ENCODE results near the gene ROS1.

DNA sequence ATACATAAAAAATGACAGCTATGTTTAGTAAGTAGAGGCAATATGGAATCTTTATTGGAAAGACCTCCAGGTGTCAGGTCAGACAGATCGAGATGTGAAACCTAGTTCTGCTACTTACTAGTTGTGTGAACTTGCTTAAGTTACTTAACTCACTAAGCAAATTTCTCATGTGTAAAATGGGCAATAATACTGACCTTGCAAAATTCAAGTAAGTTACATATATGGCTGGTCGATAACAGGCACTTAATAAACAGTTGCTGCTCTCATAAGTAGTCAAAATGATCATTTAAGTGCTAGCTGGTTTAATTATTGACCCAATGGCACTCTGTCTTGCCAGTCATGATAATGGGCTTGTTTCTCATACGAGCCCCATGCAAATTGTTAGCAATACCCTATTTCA lies 114.4 kb downstream of the ROS1 start:
- no peak for TF ChIP-seq CTCF (IDR thresholded peaks at IDR 0.05; ENCODE audit: insufficient read depth, low read depth, low read length)
- no peak for TF ChIP-seq EZH2 (IDR thresholded peaks at IDR 0.05; ENCODE audit: insufficient read depth, low read length)
